GM12878 (cell line): Measurements from ENCODE around the gene TUBB4B. TPM values are rescaled to one million over a fixed set of nuclear protein-coding genes. Genes with fewer than 3 reads are reported as not detected.

Source experiments
- ATAC-seq: fragments of 200-7000 bp; cut with Tn5 transposase; 3 replicates; pipeline ENCODE4 v1.9.1; 2020; ENCODE audit warnings: mild to moderate bottlenecking, moderate library complexity
- BruUV-seq: library from RNA; stranded (reverse); fragments of 400-500 nt; replicated peaks from 2 replicates; lab custom pipeline; 2021; lab: Mats Ljungman, UMichigan
- CTCF ChIA-PET: fragments of 300-600 bp; sonication (Branson Sonifier 250); formaldehyde crosslinking; extraction: SDS; loops from one replicate; lab custom pipeline; 2021; ENCODE audit warnings: inconsistent platforms; lab: Yijun Ruan, JAX
- POLR2A ChIA-PET: fragments of 350-600 bp; formaldehyde crosslinking; extraction: SDS; loops from one replicate; lab custom pipeline; 2021; ENCODE audit warnings: inconsistent platforms; lab: Charles Lee
- RAD21 ChIA-PET: fragments of 300-600 bp; sonication (Branson Sonifier 250); formaldehyde crosslinking; loops from one replicate; lab custom pipeline; 2023; ENCODE audit warnings: antibody characterized with exemption; ENCODE audit not compliant: unreplicated experiment; lab: Charles Lee
- SMC1A ChIA-PET: fragments of 300-600 bp; sonication (Branson Sonifier 250); formaldehyde crosslinking; loops from one replicate; lab custom pipeline; 2023; ENCODE audit not compliant: unreplicated experiment, uncharacterized antibody; lab: Charles Lee
- DNase-seq: peaks from one replicate; pipeline ENCODE4 v3.0.0-alpha.2; 2011; ENCODE audit warnings: low read depth, low spot score
- FAIRE-seq: peaks from 3 replicates; lab custom pipeline; 2011; peaks lifted over from hg19 to GRCh38; lab: Jason Lieb, UNC
- H2AFZ ChIP-seq: 2 replicates; pipeline ENCODE4 v1.6.0; 2011; ENCODE audit warnings: low read depth, low read length, control low read depth; ENCODE audit not compliant: control insufficient read depth
- H3K27ac ChIP-seq: 2 replicates; pipeline ENCODE4 v1.5.1; 2011; ENCODE audit warnings: control low read depth; ENCODE audit not compliant: control insufficient read depth, insufficient read depth
- H3K27me3 ChIP-seq, 2 experiments: replicated peaks in 1 of 2; 2 replicates each; pipeline versions ENCODE4 v1.6.0 to v1.6.1; 2011; ENCODE audit warnings: low read length in 1 of 2; ENCODE audit not compliant: control insufficient read depth in 2 of 2, insufficient read depth in 2 of 2
- H3K36me3 ChIP-seq, 2 experiments: 2 replicates each; pipeline ENCODE4 v1.5.1; 2011; ENCODE audit warnings: low read length in 1 of 2; ENCODE audit not compliant: control insufficient read depth in 2 of 2, insufficient read depth in 2 of 2
- H3K4me1 ChIP-seq: 2 replicates; pipeline ENCODE4 v1.6.1; 2011; ENCODE audit warnings: mild to moderate bottlenecking, low read length, moderate library complexity, mixed read lengths; ENCODE audit not compliant: control insufficient read depth, insufficient read depth
- H3K4me2 ChIP-seq: 2 replicates; pipeline ENCODE4 v1.6.0; 2011; ENCODE audit warnings: control low read depth; ENCODE audit not compliant: control insufficient read depth, insufficient read depth
- H3K4me3 ChIP-seq: fragments of 200-600 bp; sonication (generic); 2 replicates; pipeline ENCODE4 v1.5.1; 2016
- H3K79me2 ChIP-seq: 2 replicates; pipeline ENCODE4 v1.6.0; 2011; ENCODE audit warnings: low read length; ENCODE audit not compliant: control insufficient read depth, insufficient read depth
- H3K9ac ChIP-seq: 2 replicates; pipeline ENCODE4 v1.8.0; 2011; ENCODE audit warnings: low read length, control low read depth, mixed read lengths; ENCODE audit not compliant: control insufficient read depth, insufficient read depth
- H3K9me3 ChIP-seq: replicated peaks from 3 replicates; pipeline ENCODE4 v1.5.1; 2011; ENCODE audit warnings: mild to moderate bottlenecking, low read length; ENCODE audit not compliant: control insufficient read depth, insufficient read depth
- H4K20me1 ChIP-seq: 2 replicates; pipeline ENCODE4 v1.6.0; 2011; ENCODE audit not compliant: control insufficient read depth, insufficient read depth
- ATF3 ChIP-seq: IDR thresholded peaks from 2 replicates; pipeline ENCODE4 v1.6.1; 2011; ENCODE audit warnings: low read depth, mild to moderate bottlenecking, low read length, moderate library complexity, borderline replicate concordance; ENCODE audit errors: extremely low read depth
- CUX1 ChIP-seq: IDR thresholded peaks from 2 replicates; pipeline ENCODE4 v1.6.1; 2012; ENCODE audit warnings: improper control_type of control experiment, low read depth, low read length; ENCODE audit not compliant: insufficient replicate concordance
- EP300 ChIP-seq, 2 experiments: fragments of 150-350 bp in 1 of 2; IDR thresholded peaks; 2 replicates each; pipeline ENCODE4 v1.6.1; 2011 to 2012; ENCODE audit warnings: low read depth in 2 of 2, low read length in 2 of 2, borderline replicate concordance in 1 of 2, improper control_type of control experiment in 1 of 2, inconsistent platforms in 1 of 2; ENCODE audit not compliant: control insufficient read depth in 1 of 2
- FOS ChIP-seq: IDR thresholded peaks from 3 replicates; pipeline ENCODE4 v1.6.1; 2011; ENCODE audit warnings: borderline replicate concordance; ENCODE audit not compliant: insufficient read length; ENCODE audit errors: extremely low read depth
- HDGF ChIP-seq: fragments of 450-650 bp; IDR thresholded peaks from 2 replicates; pipeline ENCODE4 v1.6.1; 2016; ENCODE audit warnings: antibody characterized with exemption
- KAT2A ChIP-seq: conservative IDR thresholded peaks from 2 replicates; pipeline ENCODE4 v1.6.1; 2011; ENCODE audit warnings: low read depth, low read length; ENCODE audit not compliant: control insufficient read depth
- RCOR1 ChIP-seq: conservative IDR thresholded peaks from 2 replicates; pipeline ENCODE4 v1.6.1; 2012; ENCODE audit warnings: low read depth, low read length, improper control_type of control experiment
- SMARCA5 ChIP-seq: fragments of 450-650 bp; IDR thresholded peaks from 2 replicates; pipeline ENCODE4 v1.6.1; 2017; ENCODE audit warnings: mild to moderate bottlenecking
- SP1 ChIP-seq: IDR thresholded peaks from one replicate; pipeline ENCODE4 v1.6.1; 2011; ENCODE audit warnings: low read depth, low read length
- STAT1 ChIP-seq: fragments of 450-650 bp; conservative IDR thresholded peaks from 2 replicates; pipeline ENCODE4 v1.6.1; 2014; ENCODE audit warnings: antibody characterized with exemption, mild to moderate bottlenecking
- SUZ12 ChIP-seq: fragments of 200-600 bp; sonication (generic); IDR thresholded peaks from one replicate; pipeline ENCODE4 v1.6.1; 2018; ENCODE audit warnings: antibody characterized with exemption, mild to moderate bottlenecking; ENCODE audit not compliant: unreplicated experiment
- ZNF384 ChIP-seq: IDR thresholded peaks from 2 replicates; pipeline ENCODE4 v1.6.1; 2012; ENCODE audit warnings: low read depth, mild to moderate bottlenecking, low read length, improper control_type of control experiment, borderline replicate concordance
- ZSCAN29 ChIP-seq: fragments of 450-650 bp; IDR thresholded peaks from 2 replicates; pipeline ENCODE4 v1.6.1; 2017; ENCODE audit warnings: mild to moderate bottlenecking, moderate library complexity
- WGBS: methylation state at CpG from one replicate; pipeline ENCODE4 v1.1.6; 2016; ENCODE audit warnings: low lambda C conversion rate; ENCODE audit not compliant: insufficient replicate concordance, insufficient coverage; ENCODE audit errors: missing lambda C conversion rate; 5-methylcytosine and 5-hydroxymethylcytosine counted together
- in situ Hi-C: fragments of 300-500 bp; cut with MboI; formaldehyde crosslinking; loops from 9 replicates; pipeline ENCODE4 v1.14.3; 2018; ENCODE audit warnings: mixed read lengths
- intact Hi-C: fragments of 100-400 bp; cut with micrococcal nuclease; formaldehyde crosslinking; loops from one replicate; pipeline ENCODE4 v1.14.2; 2022; ENCODE audit not compliant: unreplicated experiment
- polyA plus RNA-seq, 11 experiments: library from polyadenylated mRNA; depleted of rRNA in 4 of 11; unstranded in 6 of 11; stranded (reverse) in 5 of 11; fragments of >200 nt; fragmentation: Nextera tagmentation in 4 of 11; fragmentation: Illumina TruSeq in 1 of 11; extraction: Ambion mirVana in 4 of 11; extraction: Trizol in 1 of 11; gene quantifications; 1 replicate in 1 of 11; 2 replicates in 10 of 11; pipeline versions ENCODE4 v1.2.1 to v1.2.3, GENCODE V29; 2011 to 2016; ENCODE audit warnings: inconsistent platforms in 2 of 11, missing spikeins in 2 of 11, low read depth in 1 of 11
- total RNA-seq, 4 experiments: library from RNA; depleted of rRNA in 3 of 4; stranded (reverse); fragments of >200 nt in 3 of 4; fragmentation: Illumina TruSeq in 1 of 4; extraction: Trizol in 1 of 4; gene quantifications; 2 replicates each; pipeline versions ENCODE4 v1.2.1 to v1.2.3, GENCODE V29; 2013 to 2021

The TUBB4B gene
- total and polyA plus RNA-seq, 10 of the 15 experiments (the other 5 are each of a cell fraction or from before 2014, with no cell fraction given) = 23.0 to 532 (median 254) TPM

GRCh38 chr9:137221095-137221505 is 20.0 kb upstream of the TUBB4B start:
- Histone ChIP-seq H3K27me3 (no peaks in the 10 kb centered on the region), H2AFZ (no peak overlapping the region), H3K4me2 (no peak overlapping the region), H3K9me3 (no peaks in the 10 kb centered on the region), H4K20me1 (no peaks in the 10 kb centered on the region), H3K4me3 (no peak overlapping the region), H3K36me3 (peaks cover 0 to 2% of the 10 kb centered on the region in 2 experiments; a peak in 1 of 4 replicates), H3K4me1 (peaks cover 16% of the 10 kb centered on the region), H3K9ac (no peak overlapping the region)
- no CpG with 5 or more reads among the region's 14 CpGs for WGBS
- DNase-seq = no peak
- BruUV-seq = no TSS peak
- POLR2A ChIA-PET = interaction anchor here (3.3 to 5.5 kb wide), 2 partner anchors 17 to 95 kb away, joined by 18 to 68 read pairs; partner anchors contain the start of genes NDOR1, TMEM203 and TPRN
- no peak for ATAC-seq
- no peak for FAIRE-seq
- SMC1A ChIA-PET = no interaction called here
- in situ Hi-C loops = no loop called here
- CTCF ChIA-PET = interaction anchor here (1.1 kb wide), 1 partner anchor 71 kb away, joined by 3 read pairs; no protein-coding TSS in a partner anchor
- RAD21 ChIA-PET = interaction anchor here (0.7 to 1.0 kb wide), 2 partner anchors 16 to 170 kb away, joined by 3 read pairs; partner anchors contain the start of genes NDOR1 and TMEM203
- TF ChIP-seq SMARCA5 = no peak
- no peak for TF ChIP-seq STAT1
- no peak for TF ChIP-seq EP300 (IDR thresholded peaks at IDR 0.05; ENCODE audit: borderline replicate concordance in 1 of 2, control insufficient read depth in 1 of 2, low read depth in 2 of 2, low read length in 2 of 2)
- TF ChIP-seq HDGF = no peak
- TF ChIP-seq ATF3 = no peak
- TF ChIP-seq ZNF384 = no peak
- TF ChIP-seq CUX1 = no peak
- TF ChIP-seq FOS = no peak
- no peak for TF ChIP-seq RCOR1
- TF ChIP-seq SUZ12 = no peak
- TF ChIP-seq KAT2A = no peak
- no peak for TF ChIP-seq ZSCAN29
- TF ChIP-seq SP1 = no peak
- TF ChIP-seq, all 136 proteins: peak for 0
- H3K79me2 ChIP-seq = no peaks in the 10 kb centered on the region
- intact Hi-C loops = loop anchor here (5.0 to 10.0 kb wide), 2 partner anchors 34 to 176 kb away; partner anchors contain the start of genes ANAPC2, NPDC1 and SSNA1
- H3K27ac ChIP-seq = no peak overlapping the region
